SK-N-SH treated with all-trans-retinoic acid at 6 μM for 48 hours (cell line): Measurements from ENCODE around the gene ELFN2.

Experiments
- ATAC-seq: fragments of 200-7000 bp; cut with Tn5 transposase; 3 replicates; pipeline ENCODE4 v1.9.1; 2020; ENCODE audit warnings: mild to moderate bottlenecking, moderate library complexity
- ARNTL ChIP-seq: fragments of 450-650 bp; formaldehyde crosslinking; IDR thresholded peaks from 2 replicates; pipeline ENCODE4 v1.5.0; 2020; ENCODE audit warnings: low read depth, mild to moderate bottlenecking, moderate library complexity, borderline replicate concordance
- BACH2 ChIP-seq: fragments of 250-450 bp; sonication (Bioruptor Pico); IDR thresholded peaks from 2 replicates; pipeline ENCODE4 v1.9.0; 2021; ENCODE audit warnings: mild to moderate bottlenecking, borderline replicate concordance
- CSDC2 ChIP-seq: fragments of 250-450 bp; sonication (Bioruptor Pico); IDR thresholded peaks from 2 replicates; pipeline ENCODE4 v1.5.0; 2020; ENCODE audit warnings: mild to moderate bottlenecking, moderate library complexity
- ESRRG ChIP-seq: fragments of 250-450 bp; sonication (Bioruptor Pico); IDR thresholded peaks from 2 replicates; pipeline ENCODE4 v1.6.1; 2021; ENCODE audit warnings: mild to moderate bottlenecking
- GLIS3 ChIP-seq: fragments of 250-450 bp; sonication (Bioruptor Pico); IDR thresholded peaks from 2 replicates; pipeline ENCODE4 v1.5.0; 2020; ENCODE audit warnings: mild to moderate bottlenecking, moderate library complexity
- ISL1 ChIP-seq: fragments of 250-450 bp; sonication (Bioruptor Pico); IDR thresholded peaks from 2 replicates; pipeline ENCODE4 v2.1.2; 2022; ENCODE audit warnings: mild to moderate bottlenecking, moderate library complexity
- OSR1 ChIP-seq: fragments of 250-450 bp; sonication (Bioruptor Pico); IDR thresholded peaks from 2 replicates; pipeline ENCODE4 v1.8.0; 2022; ENCODE audit warnings: moderate library complexity, mild to moderate bottlenecking, inconsistent platforms
- PATZ1 ChIP-seq: fragments of 250-450 bp; sonication (Bioruptor Pico); IDR thresholded peaks from 2 replicates; pipeline ENCODE4 v1.8.0; 2020; ENCODE audit warnings: mild to moderate bottlenecking, moderate library complexity, borderline replicate concordance
- POU6F1 ChIP-seq: fragments of 250-450 bp; sonication (Bioruptor Pico); IDR thresholded peaks from 2 replicates; pipeline ENCODE4 v1.8.0; 2021; ENCODE audit warnings: low read depth, mild to moderate bottlenecking, moderate library complexity, borderline replicate concordance
- PPARA ChIP-seq: fragments of 250-450 bp; sonication (Bioruptor Pico); IDR thresholded peaks from 2 replicates; pipeline ENCODE4 v1.5.0; 2020; ENCODE audit warnings: mild to moderate bottlenecking, borderline replicate concordance
- RARB ChIP-seq: fragments of 250-450 bp; sonication (Bioruptor Pico); IDR thresholded peaks from 2 replicates; pipeline ENCODE4 v1.8.0; 2021; ENCODE audit warnings: mild to moderate bottlenecking, moderate library complexity
- SNAI2 ChIP-seq: fragments of 250-450 bp; sonication (Bioruptor Pico); IDR thresholded peaks from 2 replicates; pipeline ENCODE4 v1.5.0; 2020; ENCODE audit warnings: mild to moderate bottlenecking, moderate library complexity
- ZC3H10 ChIP-seq: fragments of 250-450 bp; sonication (Bioruptor Pico); IDR thresholded peaks from 2 replicates; pipeline ENCODE4 v1.5.1; 2021; ENCODE audit warnings: mild to moderate bottlenecking, moderate library complexity
- ZFP3 ChIP-seq: fragments of 250-450 bp; sonication (Bioruptor Pico); IDR thresholded peaks from 2 replicates; pipeline ENCODE4 v1.5.0; 2020; ENCODE audit warnings: mild to moderate bottlenecking, moderate library complexity
- ZFP30 ChIP-seq: fragments of 450-650 bp; formaldehyde crosslinking; IDR thresholded peaks from 2 replicates; pipeline ENCODE4 v1.5.0; 2022; ENCODE audit warnings: mild to moderate bottlenecking, moderate library complexity
- ZNF70 ChIP-seq: fragments of 450-650 bp; formaldehyde crosslinking; IDR thresholded peaks from 2 replicates; pipeline ENCODE4 v1.5.0; 2020; ENCODE audit warnings: mild to moderate bottlenecking, moderate library complexity
- ZNF8 ChIP-seq: fragments of 450-650 bp; formaldehyde crosslinking; IDR thresholded peaks from 2 replicates; pipeline ENCODE4 v1.5.0; 2020; ENCODE audit warnings: mild to moderate bottlenecking, moderate library complexity
- TF ChIP-seq, protein P1 (sequence below): fragments of 250-450 bp; sonication (Bioruptor Pico); IDR thresholded peaks from 2 replicates; pipeline ENCODE4 v1.5.1; 2020; ENCODE audit warnings: low read depth, mild to moderate bottlenecking, moderate library complexity
- TF ChIP-seq, protein P2 (sequence below): fragments of 250-450 bp; sonication (Bioruptor Pico); IDR thresholded peaks from 2 replicates; pipeline ENCODE4 v1.5.1; 2021; ENCODE audit warnings: mild to moderate bottlenecking, moderate library complexity
- TF ChIP-seq, protein P3 (sequence below): fragments of 250-450 bp; sonication (Bioruptor Pico); IDR thresholded peaks from 2 replicates; pipeline ENCODE4 v1.5.0; 2020; ENCODE audit warnings: mild to moderate bottlenecking, moderate library complexity

The ELFN2 gene

GRCh38 chr22:37445501-37445900 is 18.2 kb upstream of the ELFN2 start:
- ATAC-seq: no peak
- TF ChIP-seq ISL1 (CRISPR knock-in tag) (no peak), RARB (CRISPR knock-in tag) (no peak), BACH2 (no peak), PATZ1 (CRISPR knock-in tag) (no peak), ZNF70 (CRISPR knock-in tag) (no peak), ZC3H10 (CRISPR knock-in tag) (no peak), ZNF8 (no peak), PPARA (no peak), CSDC2 (CRISPR knock-in tag) (no peak), OSR1 (CRISPR knock-in tag) (no peak)
- TF ChIP-seq, protein P1, sequence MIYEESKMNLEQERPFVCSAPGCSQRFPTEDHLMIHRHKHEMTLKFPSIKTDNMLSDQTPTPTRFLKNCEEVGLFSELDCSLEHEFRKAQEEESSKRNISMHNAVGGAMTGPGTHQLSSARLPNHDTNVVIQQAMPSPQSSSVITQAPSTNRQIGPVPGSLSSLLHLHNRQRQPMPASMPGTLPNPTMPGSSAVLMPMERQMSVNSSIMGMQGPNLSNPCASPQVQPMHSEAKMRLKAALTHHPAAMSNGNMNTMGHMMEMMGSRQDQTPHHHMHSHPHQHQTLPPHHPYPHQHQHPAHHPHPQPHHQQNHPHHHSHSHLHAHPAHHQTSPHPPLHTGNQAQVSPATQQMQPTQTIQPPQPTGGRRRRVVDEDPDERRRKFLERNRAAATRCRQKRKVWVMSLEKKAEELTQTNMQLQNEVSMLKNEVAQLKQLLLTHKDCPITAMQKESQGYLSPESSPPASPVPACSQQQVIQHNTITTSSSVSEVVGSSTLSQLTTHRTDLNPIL (CRISPR knock-in tag): no peak
- TF ChIP-seq, protein P2, sequence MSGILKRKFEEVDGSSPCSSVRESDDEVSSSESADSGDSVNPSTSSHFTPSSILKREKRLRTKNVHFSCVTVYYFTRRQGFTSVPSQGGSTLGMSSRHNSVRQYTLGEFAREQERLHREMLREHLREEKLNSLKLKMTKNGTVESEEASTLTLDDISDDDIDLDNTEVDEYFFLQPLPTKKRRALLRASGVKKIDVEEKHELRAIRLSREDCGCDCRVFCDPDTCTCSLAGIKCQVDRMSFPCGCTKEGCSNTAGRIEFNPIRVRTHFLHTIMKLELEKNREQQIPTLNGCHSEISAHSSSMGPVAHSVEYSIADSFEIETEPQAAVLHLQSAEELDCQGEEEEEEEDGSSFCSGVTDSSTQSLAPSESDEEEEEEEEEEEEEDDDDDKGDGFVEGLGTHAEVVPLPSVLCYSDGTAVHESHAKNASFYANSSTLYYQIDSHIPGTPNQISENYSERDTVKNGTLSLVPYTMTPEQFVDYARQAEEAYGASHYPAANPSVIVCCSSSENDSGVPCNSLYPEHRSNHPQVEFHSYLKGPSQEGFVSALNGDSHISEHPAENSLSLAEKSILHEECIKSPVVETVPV: no peak

DNA sequence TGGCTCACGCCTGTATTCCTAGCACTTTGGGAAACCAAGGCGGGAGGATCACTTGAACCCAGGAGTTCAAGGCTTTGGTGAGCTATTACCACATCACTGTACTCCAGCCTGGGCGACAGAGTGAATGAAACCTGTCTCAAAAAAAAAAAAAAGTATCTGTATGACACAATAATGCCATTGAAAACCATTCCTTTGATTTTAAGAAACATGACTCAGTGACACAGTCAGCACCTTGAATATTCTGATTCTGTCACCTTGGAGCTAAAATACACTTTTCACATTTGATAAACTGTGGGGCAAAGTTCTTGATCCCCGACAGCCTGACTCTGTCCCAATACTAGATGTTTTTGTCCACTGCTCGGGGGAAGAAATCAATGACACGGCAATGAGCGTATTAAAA is 16.7 kb upstream of the ELFN2 start:
- TF ChIP-seq OSR1 (CRISPR knock-in tag) (no peak), ESRRG (CRISPR knock-in tag) (no peak), ZNF70 (CRISPR knock-in tag) (no peak)
- no peak for ATAC-seq

- no peak for TF ChIP-seq ARNTL (CRISPR knock-in tag)
- no peak for TF ChIP-seq ISL1 (CRISPR knock-in tag)
- TF ChIP-seq SNAI2 (CRISPR knock-in tag): no peak
- TF ChIP-seq BACH2: no peak
- no peak for TF ChIP-seq ESRRG (CRISPR knock-in tag)
- no peak for TF ChIP-seq CSDC2 (CRISPR knock-in tag)
- TF ChIP-seq PATZ1 (CRISPR knock-in tag): no peak
- TF ChIP-seq ZFP3 (CRISPR knock-in tag): no peak
- TF ChIP-seq GLIS3 (CRISPR knock-in tag): no peak
- no peak for TF ChIP-seq RARB (CRISPR knock-in tag)
- TF ChIP-seq, protein P3, sequence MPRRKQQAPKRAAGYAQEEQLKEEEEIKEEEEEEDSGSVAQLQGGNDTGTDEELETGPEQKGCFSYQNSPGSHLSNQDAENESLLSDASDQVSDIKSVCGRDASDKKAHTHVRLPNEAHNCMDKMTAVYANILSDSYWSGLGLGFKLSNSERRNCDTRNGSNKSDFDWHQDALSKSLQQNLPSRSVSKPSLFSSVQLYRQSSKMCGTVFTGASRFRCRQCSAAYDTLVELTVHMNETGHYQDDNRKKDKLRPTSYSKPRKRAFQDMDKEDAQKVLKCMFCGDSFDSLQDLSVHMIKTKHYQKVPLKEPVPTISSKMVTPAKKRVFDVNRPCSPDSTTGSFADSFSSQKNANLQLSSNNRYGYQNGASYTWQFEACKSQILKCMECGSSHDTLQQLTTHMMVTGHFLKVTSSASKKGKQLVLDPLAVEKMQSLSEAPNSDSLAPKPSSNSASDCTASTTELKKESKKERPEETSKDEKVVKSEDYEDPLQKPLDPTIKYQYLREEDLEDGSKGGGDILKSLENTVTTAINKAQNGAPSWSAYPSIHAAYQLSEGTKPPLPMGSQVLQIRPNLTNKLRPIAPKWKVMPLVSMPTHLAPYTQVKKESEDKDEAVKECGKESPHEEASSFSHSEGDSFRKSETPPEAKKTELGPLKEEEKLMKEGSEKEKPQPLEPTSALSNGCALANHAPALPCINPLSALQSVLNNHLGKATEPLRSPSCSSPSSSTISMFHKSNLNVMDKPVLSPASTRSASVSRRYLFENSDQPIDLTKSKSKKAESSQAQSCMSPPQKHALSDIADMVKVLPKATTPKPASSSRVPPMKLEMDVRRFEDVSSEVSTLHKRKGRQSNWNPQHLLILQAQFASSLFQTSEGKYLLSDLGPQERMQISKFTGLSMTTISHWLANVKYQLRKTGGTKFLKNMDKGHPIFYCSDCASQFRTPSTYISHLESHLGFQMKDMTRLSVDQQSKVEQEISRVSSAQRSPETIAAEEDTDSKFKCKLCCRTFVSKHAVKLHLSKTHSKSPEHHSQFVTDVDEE (CRISPR knock-in tag): no peak
- no peak for TF ChIP-seq OSR1 (CRISPR knock-in tag)
- no peak for TF ChIP-seq ZFP30 (CRISPR knock-in tag)
- no peak for TF ChIP-seq POU6F1 (CRISPR knock-in tag)
- ATAC-seq: no peak
Observed at GRCh38 chr22:37443086-37443485, 15.8 kb upstream of the ELFN2 start.
